Right hindlimb (tissue), 1 donor: ENCODE measurements around the gene B3GNT5.

Experiments used
- DNase-seq: peaks from one replicate; pipeline ENCODE4 v3.0.0-alpha.2; 2018

Gene B3GNT5

DNA sequence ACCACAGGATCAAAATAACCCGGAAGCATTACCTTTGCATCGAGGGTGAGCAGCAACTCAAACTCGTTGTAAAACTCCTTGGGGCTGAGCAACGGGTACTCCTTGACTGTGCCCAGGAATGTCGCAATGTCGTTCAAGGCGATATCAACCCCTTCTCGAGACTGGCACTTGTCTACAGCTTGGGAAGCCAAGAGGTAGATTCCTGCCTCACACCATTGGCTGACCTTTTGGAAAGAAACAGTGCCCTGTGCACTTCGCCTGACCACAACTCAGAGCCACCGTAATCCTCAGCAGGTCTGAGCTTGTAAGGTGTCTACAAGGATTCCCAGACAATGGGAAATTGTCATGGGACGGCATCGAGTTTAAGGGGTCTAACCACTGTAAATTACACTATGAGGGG lies 43.9 kb downstream of the B3GNT5 start:
- no peak for DNase-seq

- peak; percentile 82 for DNase-seq
These were observed 45.7 kb downstream of the B3GNT5 start for GRCh38 chr3:183298701-183299153.

GRCh38 chr3:183299976-183300375 lies 46.9 kb downstream of the B3GNT5 start:
- DNase-seq = no peak

- DNase-seq = no peak
These were observed 48.0 kb downstream of the B3GNT5 start for GRCh38 chr3:183300996-183301562.

- no peak for DNase-seq
These were observed 49.0 kb downstream of the B3GNT5 start for GRCh38 chr3:183301937-183302580.

DNA sequence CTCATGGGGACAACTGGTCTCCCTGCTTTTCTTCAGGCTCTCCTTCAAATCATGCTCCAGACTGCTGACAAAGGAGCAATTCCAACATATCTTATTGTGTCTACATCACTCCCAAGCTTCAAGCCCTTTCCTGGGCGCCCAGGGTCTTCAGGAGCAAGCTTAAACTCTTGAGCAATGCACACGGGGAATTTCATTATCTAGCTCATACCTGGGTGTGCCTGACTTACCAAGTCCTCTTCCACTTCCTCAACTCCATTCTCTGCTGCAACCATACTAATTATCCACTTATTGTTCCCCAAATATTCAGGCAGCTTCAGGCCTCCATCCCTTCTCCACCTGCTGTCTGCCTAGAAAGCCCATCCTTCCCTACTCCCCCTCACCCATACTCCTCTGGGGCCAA lies 50.6 kb downstream of the B3GNT5 start:
- DNase-seq = no peak

GRCh38 chr3:183306798-183307671 lies 54.0 kb downstream of the B3GNT5 start:
- DNase-seq = peak; percentile 42

GRCh38 chr3:183307749-183308148 lies 54.7 kb downstream of the B3GNT5 start:
- DNase-seq = no peak

DNA sequence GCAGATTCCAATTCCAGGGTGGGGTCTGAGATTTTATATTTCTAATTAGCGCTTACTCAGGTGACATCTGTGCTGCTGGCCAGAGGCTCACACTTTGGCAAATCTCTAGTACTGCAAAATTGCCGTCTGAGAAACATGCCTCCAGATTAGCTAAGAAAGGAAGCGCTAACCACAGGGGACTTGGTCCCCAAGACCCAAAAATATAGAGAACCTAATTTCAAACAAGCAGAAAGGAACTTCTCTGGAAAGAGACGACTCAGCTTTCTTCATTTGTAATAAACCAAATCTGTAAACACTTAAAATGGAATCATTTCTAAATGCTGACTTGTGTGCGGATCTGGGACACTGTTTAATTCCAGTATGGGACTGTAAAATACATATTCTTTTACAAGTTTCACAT lies 55.7 kb downstream of the B3GNT5 start:
- no peak for DNase-seq

GRCh38 chr3:183309276-183309675 lies 56.2 kb downstream of the B3GNT5 start:
- no peak for DNase-seq

- DNase-seq = no peak
These were observed 57.9 kb downstream of the B3GNT5 start for GRCh38 chr3:183310936-183311335.

DNA sequence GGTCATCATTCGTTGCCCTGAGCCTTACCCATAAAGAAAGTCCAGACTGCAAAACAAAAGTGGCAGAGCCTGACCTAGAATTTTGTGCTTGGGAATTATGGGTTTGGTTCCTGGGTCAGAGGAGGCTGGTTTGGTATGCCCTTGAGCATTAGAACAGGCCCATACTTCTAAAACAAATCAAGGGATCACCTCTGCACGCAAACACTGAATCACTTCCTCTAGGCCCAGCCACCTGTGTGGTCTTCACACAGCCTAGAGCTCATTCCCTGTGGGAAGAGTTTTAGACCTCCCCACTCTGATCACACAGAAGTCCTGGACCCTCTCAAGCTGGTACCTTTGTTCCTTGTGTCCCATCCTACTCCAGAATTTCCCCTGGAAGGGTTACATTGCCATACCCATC lies 59.4 kb downstream of the B3GNT5 start:
- DNase-seq = no peak

- no peak for DNase-seq
These were observed 60.3 kb downstream of the B3GNT5 start for GRCh38 chr3:183313351-183313750.

DNA sequence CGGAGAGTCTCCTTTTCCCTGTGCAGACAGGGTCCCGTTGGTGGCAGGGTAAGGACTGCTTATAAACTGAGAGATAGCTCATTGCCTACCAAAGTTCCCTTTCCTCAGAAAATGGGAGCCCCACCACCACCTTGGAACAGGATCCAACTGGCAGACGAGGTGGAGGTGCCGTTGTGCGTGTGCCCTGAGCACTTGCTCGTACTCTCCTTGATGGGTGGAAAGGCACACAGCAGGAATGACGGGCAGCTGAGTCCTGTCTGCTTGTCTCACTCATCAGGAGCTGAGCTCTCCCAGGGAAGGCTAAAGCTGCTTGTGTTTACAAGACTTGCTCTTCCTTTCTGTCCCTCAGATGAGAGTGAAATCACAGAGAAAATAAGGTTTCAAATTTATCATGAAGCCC lies 60.7 kb downstream of the B3GNT5 start:
- no peak for DNase-seq

- DNase-seq = no peak
These were observed 62.7 kb downstream of the B3GNT5 start for GRCh38 chr3:183315739-183316138.

- DNase-seq = no peak
These were observed 64.2 kb downstream of the B3GNT5 start for GRCh38 chr3:183317271-183317670.

DNA sequence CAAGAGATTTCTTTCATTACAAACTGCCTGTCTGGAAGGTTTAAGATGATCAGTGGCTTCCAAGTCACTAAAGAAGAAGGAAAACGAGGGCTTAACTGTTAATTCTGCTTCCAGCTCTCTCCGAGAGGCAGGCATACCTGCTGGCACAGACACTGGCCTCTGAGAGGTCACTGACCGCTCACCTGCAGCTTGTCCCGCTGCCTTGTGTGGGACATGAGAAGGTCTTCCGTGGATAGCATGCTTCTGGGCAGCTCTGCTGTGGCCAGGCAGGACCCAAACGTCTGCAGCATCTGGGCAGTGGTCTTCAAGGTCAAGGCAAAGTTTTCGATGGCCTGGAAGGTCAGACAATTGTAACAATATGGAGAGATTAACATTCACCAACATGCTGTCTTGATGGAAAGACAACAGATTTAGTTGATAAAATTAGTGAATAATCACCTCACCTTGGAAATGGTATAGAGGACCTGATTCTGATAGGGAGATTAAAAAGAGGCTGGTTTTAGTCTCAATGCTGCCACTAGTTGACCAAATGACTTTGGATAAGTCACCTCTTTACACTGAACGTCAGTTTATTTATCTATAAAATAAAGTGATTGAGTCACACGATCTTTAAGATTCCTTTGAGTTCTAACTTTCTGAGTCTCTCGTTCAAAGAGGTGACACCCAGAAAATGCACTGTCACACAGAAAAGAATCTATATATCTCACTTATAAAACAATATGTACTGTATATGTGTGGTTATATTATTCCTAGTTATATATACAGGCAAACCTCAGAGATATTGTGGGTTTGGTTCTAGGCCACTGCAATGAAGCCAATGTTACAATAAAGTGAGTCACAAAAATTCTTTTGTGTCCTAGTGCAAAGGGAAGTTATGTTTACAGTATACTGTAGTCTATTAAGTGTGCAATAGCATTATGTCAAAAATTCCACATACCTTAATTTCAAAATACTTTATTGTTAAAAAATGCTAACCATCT lies 65.1 kb downstream of the B3GNT5 start:
- no peak for DNase-seq

DNA sequence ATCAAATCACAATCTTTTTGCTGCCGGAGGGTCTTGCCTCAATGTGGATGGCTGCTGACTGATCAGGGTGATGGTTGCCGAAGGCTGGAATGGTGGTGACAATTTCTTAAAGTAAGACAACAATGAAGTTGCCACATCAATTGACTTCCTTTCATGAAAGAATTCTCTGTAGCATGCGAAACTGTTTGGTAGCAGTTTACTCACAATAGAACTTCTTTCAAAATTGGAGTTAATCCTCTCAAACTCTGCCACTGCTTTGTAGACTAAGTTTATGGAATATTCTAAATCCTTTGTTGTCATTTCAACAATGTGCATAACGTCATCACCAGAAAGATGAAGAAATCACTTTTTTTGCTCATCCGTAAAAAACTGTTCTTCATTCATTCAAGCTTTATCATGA lies 65.8 kb downstream of the B3GNT5 start:
- DNase-seq = no peak

GRCh38 chr3:183319371-183319770 lies 66.3 kb downstream of the B3GNT5 start:
- no peak for DNase-seq
